HFFc6 (cell line): ENCODE results near the gene MTG2. TPM values are rescaled to one million over a fixed set of nuclear protein-coding genes. Genes with fewer than 3 reads are reported as not detected.

Experiments
- DNase-seq: peaks from one replicate; pipeline ENCODE4 v3.0.0-alpha.2; 2018
- H3K27ac Mint-ChIP-seq: 2 replicates; pipeline ENCODE4 v1.8.0; 2020; ENCODE audit warnings: mild to moderate bottlenecking, mixed read lengths
- H3K27me3 Mint-ChIP-seq: 2 replicates; pipeline ENCODE4 v1.8.0; 2021; ENCODE audit warnings: mild to moderate bottlenecking, moderate library complexity, mixed read lengths; ENCODE audit not compliant: insufficient read depth
- H3K36me3 Mint-ChIP-seq: 2 replicates; pipeline ENCODE4 v1.8.0; 2021; ENCODE audit warnings: low read depth, mixed read lengths
- H3K4me1 Mint-ChIP-seq: 2 replicates; pipeline ENCODE4 v1.8.0; 2020; ENCODE audit warnings: low read depth, mixed read lengths
- H3K4me3 Mint-ChIP-seq: 2 replicates; pipeline ENCODE4 v1.8.0; 2020; ENCODE audit warnings: mild to moderate bottlenecking, moderate library complexity, mixed read lengths
- H3K9me3 Mint-ChIP-seq: 2 replicates; pipeline ENCODE4 v1.8.0; 2020; ENCODE audit warnings: mild to moderate bottlenecking, mixed read lengths
- total RNA-seq, 6 experiments: library from RNA; stranded (reverse); fragmentation: NEBNext Ultra II Directional; extraction: Animal tissue kit (Norgen Biotek cat#: 25700); gene quantifications; 2 replicates in 1 of 6; 3 replicates in 5 of 6; pipeline ENCODE4 v1.2.3, GENCODE V29; 2021
- TF ChIP-seq, protein P1 (sequence below): fragments of 200-600 bp; sonication (generic); IDR thresholded peaks from 2 replicates; pipeline ENCODE4 v1.5.0; 2021; ENCODE audit warnings: antibody characterized with exemption, mild to moderate bottlenecking

Gene MTG2
- total RNA-seq, 6 experiments from 2014 or later: 27.9 to 33.8 (median 30.2) TPM

DNA sequence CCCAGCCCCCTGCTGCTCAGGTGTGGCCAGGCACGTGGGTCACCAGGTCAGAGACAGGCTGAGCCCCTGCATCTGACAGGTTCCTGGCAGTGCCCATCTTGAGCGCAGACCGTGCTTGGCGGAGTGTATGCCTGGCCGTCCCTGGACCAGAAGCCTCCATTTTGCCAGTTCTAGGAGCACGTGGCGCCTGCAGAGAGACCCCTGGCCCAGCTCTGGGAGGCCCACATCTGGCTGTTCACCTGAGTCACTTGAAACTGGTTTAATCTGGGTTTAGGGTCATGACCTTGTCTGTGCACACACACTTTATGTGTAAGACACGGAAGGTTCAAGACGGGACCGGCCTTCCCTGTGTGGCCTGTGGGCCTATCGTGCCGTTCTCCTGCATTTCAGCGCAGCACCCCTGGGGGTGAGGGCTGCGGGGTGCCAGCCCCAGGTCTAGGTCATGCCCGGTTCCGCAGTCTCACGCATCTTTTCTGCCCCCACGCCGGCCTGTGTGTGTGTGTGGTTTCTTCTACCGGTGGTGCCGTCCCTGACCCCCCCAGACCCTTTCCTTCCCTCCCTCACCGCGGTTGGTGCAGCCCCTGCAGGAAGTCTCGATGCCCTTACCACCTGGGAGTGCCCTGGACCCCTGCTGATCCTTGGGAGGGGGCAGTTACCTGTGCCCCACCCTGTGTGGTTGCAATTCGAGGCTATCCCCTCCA lies 25.3 kb upstream of the MTG2 start:
- DNase-seq: no peak
- H3K27ac Mint-ChIP-seq: no peak overlapping the region

DNA sequence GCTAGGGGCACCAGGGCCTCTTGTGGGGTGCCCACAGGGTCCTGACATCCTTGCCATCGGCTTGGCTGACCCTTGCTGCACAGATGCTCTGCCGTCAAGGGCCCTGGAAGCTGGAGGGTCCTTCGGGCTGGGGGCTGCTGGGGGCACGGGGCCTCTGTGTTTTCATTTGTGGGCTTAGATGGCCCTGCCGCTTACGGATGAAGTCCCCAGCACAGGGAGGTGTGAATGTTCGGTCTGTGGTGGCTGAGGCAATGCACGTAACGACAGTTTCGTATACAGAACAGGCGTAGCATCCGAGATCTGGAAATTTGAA lies 24.8 kb upstream of the MTG2 start:
- peaks cover 32% of the 10 kb centered on the region for H3K36me3 Mint-ChIP-seq
- DNase-seq: no peak
- TF ChIP-seq, protein P1, sequence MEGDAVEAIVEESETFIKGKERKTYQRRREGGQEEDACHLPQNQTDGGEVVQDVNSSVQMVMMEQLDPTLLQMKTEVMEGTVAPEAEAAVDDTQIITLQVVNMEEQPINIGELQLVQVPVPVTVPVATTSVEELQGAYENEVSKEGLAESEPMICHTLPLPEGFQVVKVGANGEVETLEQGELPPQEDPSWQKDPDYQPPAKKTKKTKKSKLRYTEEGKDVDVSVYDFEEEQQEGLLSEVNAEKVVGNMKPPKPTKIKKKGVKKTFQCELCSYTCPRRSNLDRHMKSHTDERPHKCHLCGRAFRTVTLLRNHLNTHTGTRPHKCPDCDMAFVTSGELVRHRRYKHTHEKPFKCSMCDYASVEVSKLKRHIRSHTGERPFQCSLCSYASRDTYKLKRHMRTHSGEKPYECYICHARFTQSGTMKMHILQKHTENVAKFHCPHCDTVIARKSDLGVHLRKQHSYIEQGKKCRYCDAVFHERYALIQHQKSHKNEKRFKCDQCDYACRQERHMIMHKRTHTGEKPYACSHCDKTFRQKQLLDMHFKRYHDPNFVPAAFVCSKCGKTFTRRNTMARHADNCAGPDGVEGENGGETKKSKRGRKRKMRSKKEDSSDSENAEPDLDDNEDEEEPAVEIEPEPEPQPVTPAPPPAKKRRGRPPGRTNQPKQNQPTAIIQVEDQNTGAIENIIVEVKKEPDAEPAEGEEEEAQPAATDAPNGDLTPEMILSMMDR: no peak
- H3K4me1 Mint-ChIP-seq: peaks cover 35% of the 10 kb centered on the region
- H3K27ac Mint-ChIP-seq: no peak overlapping the region
- H3K27me3 Mint-ChIP-seq: no peaks in the 10 kb centered on the region; the same call in 1 of the 2 replicates
- no peak overlapping the region for H3K4me3 Mint-ChIP-seq
- H3K9me3 Mint-ChIP-seq: peaks cover 6% of the 10 kb centered on the region; the same call in 1 of the 2 replicates

More for the DNA sequence above, 25.3 kb upstream of the MTG2 start:
- H3K4me1 Mint-ChIP-seq: peaks cover 35% of the 10 kb centered on the region
- no peak overlapping the region for H3K4me3 Mint-ChIP-seq
- H3K27me3 Mint-ChIP-seq: no peaks in the 10 kb centered on the region; the same call in 1 of the 2 replicates
- peaks cover 6% of the 10 kb centered on the region; the same call in 1 of the 2 replicates for H3K9me3 Mint-ChIP-seq
- H3K36me3 Mint-ChIP-seq: peaks cover 37% of the 10 kb centered on the region
- TF ChIP-seq, protein P1: no peak

DNA sequence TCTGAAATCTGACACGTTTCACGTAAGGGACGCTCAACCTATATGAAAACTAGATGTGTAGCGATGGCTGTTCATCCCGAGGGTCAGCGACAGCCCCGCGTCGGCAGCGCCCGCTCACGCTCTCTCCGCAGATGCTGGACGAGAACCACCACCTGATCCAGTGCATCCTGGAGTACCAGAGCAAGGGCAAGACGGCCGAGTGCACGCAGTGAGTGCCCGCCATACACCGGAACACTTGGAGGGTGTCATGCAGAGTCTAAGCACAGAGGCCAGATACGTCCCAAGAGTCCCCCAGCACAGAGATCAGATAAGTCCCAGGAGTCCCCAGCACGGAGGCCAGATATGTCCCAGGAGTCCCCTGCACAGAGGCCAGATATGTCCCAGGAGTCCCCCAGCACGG lies 24.3 kb upstream of the MTG2 start:
- no peak overlapping the region for H3K27ac Mint-ChIP-seq
- peaks cover 35% of the 10 kb centered on the region for H3K4me1 Mint-ChIP-seq
- no peaks in the 10 kb centered on the region; the same call in 1 of the 2 replicates for H3K27me3 Mint-ChIP-seq
- no peak overlapping the region for H3K4me3 Mint-ChIP-seq
- TF ChIP-seq, protein P1: no peak
- H3K36me3 Mint-ChIP-seq: peaks cover 28% of the 10 kb centered on the region
- peaks cover 3% of the 10 kb centered on the region; the same call in 1 of the 2 replicates for H3K9me3 Mint-ChIP-seq
- no peak for DNase-seq

DNA sequence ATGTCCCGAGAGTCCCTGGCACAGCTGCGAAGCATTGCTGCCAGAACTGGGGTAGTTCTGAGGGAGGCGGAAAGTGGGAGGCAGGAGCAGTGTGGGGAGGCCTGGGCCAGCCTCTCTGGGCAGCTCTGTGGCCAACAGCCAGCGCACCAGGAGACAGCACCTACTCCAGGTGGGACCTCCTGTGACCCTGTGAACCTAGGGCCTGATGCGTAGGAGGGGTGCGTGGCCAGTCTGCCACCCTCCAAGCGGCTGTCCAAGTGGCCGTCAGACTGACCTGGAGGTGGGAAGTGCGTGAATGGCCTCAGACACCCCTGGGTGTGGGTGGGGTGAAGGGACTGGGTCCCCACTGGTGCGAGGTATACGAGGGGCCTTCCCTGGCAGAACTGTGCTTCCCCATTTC lies 23.8 kb upstream of the MTG2 start:
- Mint-ChIP-seq H3K4me1 (peaks cover 35% of the 10 kb centered on the region), H3K27ac (no peak overlapping the region), H3K36me3 (peaks cover 23% of the 10 kb centered on the region), H3K27me3 (no peaks in the 10 kb centered on the region; the same call in 1 of the 2 replicates), H3K9me3 (no peaks in the 10 kb centered on the region), H3K4me3 (no peak overlapping the region)
- TF ChIP-seq, protein P1: no peak
- no peak for DNase-seq

DNA sequence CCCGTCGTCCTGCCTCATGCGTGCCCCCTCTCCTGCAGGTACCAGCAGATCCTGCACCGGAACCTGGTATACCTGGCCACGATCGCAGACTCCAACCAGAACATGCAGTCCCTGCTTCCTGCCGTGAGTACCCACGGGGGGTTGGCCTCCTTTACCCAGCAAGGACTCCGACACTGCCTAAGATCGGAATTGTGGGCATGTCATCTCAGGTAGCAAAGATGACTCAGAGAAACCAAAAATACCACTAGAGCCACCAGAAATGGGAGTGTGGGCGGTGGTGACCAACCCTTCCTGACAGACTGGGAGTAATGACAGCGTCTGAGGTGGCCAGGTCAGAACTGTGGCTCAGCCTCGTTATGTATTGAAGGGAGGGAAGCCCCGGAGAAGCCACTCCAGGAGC lies 23.0 kb upstream of the MTG2 start:
- H3K27me3 Mint-ChIP-seq: no peaks in the 10 kb centered on the region
- H3K9me3 Mint-ChIP-seq: no peaks in the 10 kb centered on the region
- TF ChIP-seq, protein P1: no peak
- H3K36me3 Mint-ChIP-seq: peaks cover 16% of the 10 kb centered on the region
- H3K4me3 Mint-ChIP-seq: no peak overlapping the region
- no peak overlapping the region for H3K27ac Mint-ChIP-seq
- peak; percentile 14 for DNase-seq
- peaks cover 32% of the 10 kb centered on the region for H3K4me1 Mint-ChIP-seq
